Left ventricle myocardium inferior (tissue), 1 donor: ENCODE results near the gene IKBKE. TPM values are rescaled to one million over a fixed set of nuclear protein-coding genes. Genes with fewer than 3 reads are reported as not detected.

ENCODE experiments used
- DNase-seq: peaks from one replicate; pipeline ENCODE4 v3.0.0-alpha.2; 2020
- H3K27ac ChIP-seq: fragments of 200-600 bp; replicated peaks from 2 replicates; pipeline ENCODE4 v1.8.0; 2021
- H3K27me3 ChIP-seq: fragments of 200-600 bp; 2 replicates; pipeline ENCODE4 v1.8.0; 2021; ENCODE audit warnings: low read depth
- H3K36me3 ChIP-seq: fragments of 200-600 bp; 2 replicates; pipeline ENCODE4 v1.8.0; 2021
- H3K4me1 ChIP-seq: fragments of 200-600 bp; 2 replicates; pipeline ENCODE4 v1.8.0; 2021
- H3K4me3 ChIP-seq: fragments of 200-600 bp; 2 replicates; pipeline ENCODE4 v1.8.0; 2021; ENCODE audit warnings: mild to moderate bottlenecking, moderate library complexity
- H3K9me3 ChIP-seq: fragments of 200-600 bp; replicated peaks from 2 replicates; pipeline ENCODE4 v1.8.0; 2021
- CTCF ChIP-seq: fragments of 200-600 bp; IDR thresholded peaks from 2 replicates; pipeline ENCODE4 v1.8.0; 2021; ENCODE audit warnings: antibody characterized with exemption, mild to moderate bottlenecking, borderline replicate concordance
- intact Hi-C: fragments of 100-400 bp; cut with micrococcal nuclease; formaldehyde crosslinking; loops from one replicate; pipeline ENCODE4 v1.11.0; 2022
- total RNA-seq: library from RNA; stranded (reverse); fragmentation: NEBNext Ultra II Directional; extraction: Animal tissue kit (Norgen Biotek cat#: 25700); gene quantifications from one replicate; pipeline ENCODE4 v1.2.1, GENCODE V29; 2021
- donor health status: DM: no; HTN: yes; CAD: no; lungs with severe emphysema.

The IKBKE gene
- total RNA-seq, 1 donor from 2014 or later = 0.80 TPM

- Histone ChIP-seq H3K4me1 (peaks cover 20% of the 10 kb centered on the region), H3K36me3 (peaks cover 7% of the 10 kb centered on the region), H3K27ac (peak overlapping the region; percentile 71), H3K9me3 (no peaks in the 10 kb centered on the region), H3K27me3 (no peaks in the 10 kb centered on the region), H3K4me3 (no peak overlapping the region)
- intact Hi-C loops = no loop called here
- peak; percentile 25 for TF ChIP-seq CTCF
- DNase-seq = no peak
Measured at GRCh38 chr1:206430031-206430983, 40.0 kb upstream of the IKBKE start.

GRCh38 chr1:206435445-206435844 is 34.8 kb upstream of the IKBKE start:
- no peak overlapping the region for H3K27ac ChIP-seq
- no peaks in the 10 kb centered on the region for H3K27me3 ChIP-seq
- TF ChIP-seq CTCF = no peak
- H3K4me1 ChIP-seq = peaks cover 5% of the 10 kb centered on the region
- DNase-seq = no peak
- intact Hi-C loops = no loop called here
- peaks cover 48% of the 10 kb centered on the region for H3K36me3 ChIP-seq
- H3K4me3 ChIP-seq = no peak overlapping the region
- H3K9me3 ChIP-seq = no peaks in the 10 kb centered on the region

- H3K27ac ChIP-seq = no peak overlapping the region
- TF ChIP-seq CTCF = no peak
- H3K9me3 ChIP-seq = no peaks in the 10 kb centered on the region
- H3K4me3 ChIP-seq = no peak overlapping the region
- H3K27me3 ChIP-seq = no peaks in the 10 kb centered on the region
- intact Hi-C loops = no loop called here
- peaks cover 77% of the 10 kb centered on the region for H3K36me3 ChIP-seq
- DNase-seq = no peak
- no peaks in the 10 kb centered on the region for H3K4me1 ChIP-seq
Measured at GRCh38 chr1:206438554-206438953, 31.7 kb upstream of the IKBKE start.

GRCh38 chr1:206439205-206439604 is 31.1 kb upstream of the IKBKE start:
- Histone ChIP-seq H3K9me3 (no peaks in the 10 kb centered on the region), H3K36me3 (peaks cover 80% of the 10 kb centered on the region), H3K27ac (no peak overlapping the region), H3K27me3 (no peaks in the 10 kb centered on the region), H3K4me3 (no peak overlapping the region), H3K4me1 (no peaks in the 10 kb centered on the region)
- DNase-seq = no peak
- intact Hi-C loops = no loop called here
- no peak for TF ChIP-seq CTCF

- Histone ChIP-seq H3K36me3 (peaks cover 73% of the 10 kb centered on the region), H3K4me3 (no peak overlapping the region), H3K4me1 (peaks cover 21% of the 10 kb centered on the region), H3K9me3 (no peaks in the 10 kb centered on the region), H3K27me3 (no peaks in the 10 kb centered on the region), H3K27ac (no peak overlapping the region)
- DNase-seq = no peak
- no peak for TF ChIP-seq CTCF
- intact Hi-C loops = no loop called here
Measured at GRCh38 chr1:206441336-206441967, 28.8 kb upstream of the IKBKE start.
